ENCODE measurements around the gene SLCO3A1.

- TF ChIP-seq POLR2A (IDR thresholded peaks at IDR 0.05) (no peak), CTCF (IDR thresholded peaks at IDR 0.05) (peak; percentile 51 to 66 (median 59))
These were observed 3.8 kb upstream of the SLCO3A1 start for GRCh38 chr15:91849749-91850161.

Measured in adrenal gland (tissue), 5 donors.